WTC11 (cell line): Measurements from ENCODE around the gene SYNE3. TPM values are rescaled to one million over a fixed set of nuclear protein-coding genes. Genes with fewer than 3 reads are reported as not detected.

Experiments
- ATAC-seq: fragments of 200-7000 bp; cut with Tn5 transposase; 2 replicates; pipeline ENCODE4 v1.10.0; 2021; ENCODE audit warnings: mild to moderate bottlenecking, moderate library complexity
- CTCF ChIA-PET: fragments of 300-600 bp; sonication (Branson Sonifier 250); formaldehyde crosslinking; loops from one replicate; lab custom pipeline; 2021; ENCODE audit warnings: antibody characterized with exemption; lab: Charles Lee
- POLR2A ChIA-PET: fragments of 350-600 bp; sonication (Branson Sonifier 250); formaldehyde crosslinking; loops from one replicate; lab custom pipeline; 2021; ENCODE audit warnings: antibody characterized with exemption; lab: Charles Lee
- DNase-seq: peaks from one replicate; pipeline ENCODE4 v3.0.0; 2021; ENCODE audit warnings: low spot score
- H3K27ac Mint-ChIP-seq: 2 replicates; pipeline ENCODE4 v1.8.0; 2021; ENCODE audit warnings: mixed read lengths
- H3K27me3 Mint-ChIP-seq: 2 replicates; pipeline ENCODE4 v1.8.0; 2021; ENCODE audit warnings: low read depth, mild to moderate bottlenecking, moderate library complexity, mixed read lengths
- H3K36me3 Mint-ChIP-seq: 2 replicates; pipeline ENCODE4 v1.8.0; 2021; ENCODE audit warnings: mixed read lengths
- H3K4me1 Mint-ChIP-seq: 2 replicates; pipeline ENCODE4 v1.8.0; 2022; ENCODE audit warnings: mixed read lengths
- H3K4me3 Mint-ChIP-seq: 2 replicates; pipeline ENCODE4 v1.8.0; 2021; ENCODE audit warnings: mild to moderate bottlenecking, moderate library complexity, mixed read lengths
- H3K9me3 Mint-ChIP-seq: 2 replicates; pipeline ENCODE4 v1.8.0; 2021; ENCODE audit warnings: mixed read lengths
- AR ChIP-seq: fragments of 250-450 bp; sonication (Bioruptor Pico); IDR thresholded peaks from 2 replicates; pipeline ENCODE4 v1.9.0; 2021; ENCODE audit warnings: mild to moderate bottlenecking
- ATF3 ChIP-seq: sonication (generic); formaldehyde crosslinking; conservative IDR thresholded peaks from 2 replicates; pipeline ENCODE4 v1.8.1; 2022; ENCODE audit warnings: mild to moderate bottlenecking, missing genetic modification reagents
- CTCF ChIP-seq: fragments of 200-600 bp; IDR thresholded peaks from 2 replicates; pipeline ENCODE4 v1.8.0; 2022; ENCODE audit warnings: antibody characterized with exemption
- E2F4 ChIP-seq: sonication (generic); formaldehyde crosslinking; IDR thresholded peaks from 2 replicates; pipeline ENCODE4 v1.8.1; 2022; ENCODE audit warnings: low read depth, mild to moderate bottlenecking, moderate library complexity, missing genetic modification reagents, borderline replicate concordance
- ESRRA ChIP-seq: sonication (generic); formaldehyde crosslinking; IDR thresholded peaks from 2 replicates; pipeline ENCODE4 v1.8.1; 2022; ENCODE audit warnings: mild to moderate bottlenecking, missing genetic modification reagents, borderline replicate concordance
- GABPB1 ChIP-seq: sonication (generic); formaldehyde crosslinking; IDR thresholded peaks from 2 replicates; pipeline ENCODE4 v1.8.1; 2023; ENCODE audit warnings: mild to moderate bottlenecking, missing genetic modification reagents
- GTF2I ChIP-seq: fragments of 250-450 bp; sonication (Bioruptor Pico); conservative IDR thresholded peaks from 2 replicates; pipeline ENCODE4 v1.4.0; 2021; ENCODE audit warnings: mild to moderate bottlenecking
- KAT7 ChIP-seq: sonication (generic); formaldehyde crosslinking; IDR thresholded peaks from 2 replicates; pipeline ENCODE4 v1.8.1; 2023; ENCODE audit warnings: missing genetic modification reagents, mild to moderate bottlenecking, borderline replicate concordance
- NFYB ChIP-seq: sonication (generic); formaldehyde crosslinking; conservative IDR thresholded peaks from 2 replicates; pipeline ENCODE4 v1.8.0; 2022; ENCODE audit warnings: low read depth, missing genetic modification reagents
- RORB ChIP-seq: fragments of 250-450 bp; sonication (Bioruptor Pico); IDR thresholded peaks from 2 replicates; pipeline ENCODE4 v1.9.0; 2021; ENCODE audit warnings: mild to moderate bottlenecking
- TCF7 ChIP-seq: sonication (generic); formaldehyde crosslinking; IDR thresholded peaks from 2 replicates; pipeline ENCODE4 v1.8.0; 2022; ENCODE audit warnings: mild to moderate bottlenecking, low read depth, missing genetic modification reagents, moderate library complexity
- ZMAT4 ChIP-seq: fragments of 250-450 bp; sonication (Bioruptor Pico); IDR thresholded peaks from 2 replicates; pipeline ENCODE4 v1.9.0; 2021; ENCODE audit warnings: mild to moderate bottlenecking
- ZNF121 ChIP-seq: sonication (generic); formaldehyde crosslinking; IDR thresholded peaks from 2 replicates; pipeline ENCODE4 v1.8.0; 2023; ENCODE audit warnings: missing genetic modification reagents
- ZNF219 ChIP-seq: sonication (generic); formaldehyde crosslinking; IDR thresholded peaks from 2 replicates; pipeline ENCODE4 v1.8.0; 2023; ENCODE audit warnings: missing genetic modification reagents, mild to moderate bottlenecking, borderline replicate concordance
- ZNF263 ChIP-seq: sonication (generic); formaldehyde crosslinking; IDR thresholded peaks from 2 replicates; pipeline ENCODE4 v1.8.1; 2022; ENCODE audit warnings: low read depth, mild to moderate bottlenecking, moderate library complexity, missing genetic modification reagents
- ZNF281 ChIP-seq: sonication (generic); formaldehyde crosslinking; IDR thresholded peaks from 2 replicates; pipeline ENCODE4 v1.8.0; 2023; ENCODE audit warnings: mild to moderate bottlenecking, missing genetic modification reagents
- ZNF416 ChIP-seq: fragments of 250-450 bp; sonication (Bioruptor Pico); IDR thresholded peaks from 2 replicates; pipeline ENCODE4 v1.9.0; 2021; ENCODE audit warnings: mild to moderate bottlenecking, inconsistent platforms
- ZNF423 ChIP-seq: fragments of 250-450 bp; sonication (Bioruptor Pico); IDR thresholded peaks from 2 replicates; pipeline ENCODE4 v2.1.2; 2022; ENCODE audit warnings: mild to moderate bottlenecking, moderate library complexity
- total RNA-seq: library from RNA; stranded (reverse); gene quantifications from 3 replicates; pipeline ENCODE4 v1.2.3, GENCODE V29; 2021

Gene SYNE3
- total RNA-seq, 1 experiment from 2014 or later = 0.24 TPM

- Mint-ChIP-seq H3K36me3 (no peaks in the 10 kb centered on the region), H3K27me3 (no peaks in the 10 kb centered on the region), H3K27ac (no peak overlapping the region), H3K4me1 (no peaks in the 10 kb centered on the region), H3K9me3 (peaks cover 9% of the 10 kb centered on the region), H3K4me3 (no peak overlapping the region)
- CTCF ChIA-PET = interaction anchor here (1.2 kb wide), 1 partner anchor 43 kb away, joined by 4 read pairs; no protein-coding TSS in a partner anchor
- no peak for ATAC-seq
- POLR2A ChIA-PET = no interaction called here
- TF ChIP-seq RORB (CRISPR knock-in tag) (no peak), CTCF (no peak), GTF2I (CRISPR knock-in tag) (no peak), AR (no peak), ZNF416 (CRISPR knock-in tag) (no peak), ZMAT4 (CRISPR knock-in tag) (no peak), ESRRA (CRISPR knock-in tag) (no peak), ZNF281 (CRISPR knock-in tag) (no peak), ZNF423 (no peak), ZNF219 (CRISPR knock-in tag) (no peak), E2F4 (CRISPR knock-in tag) (no peak), GABPB1 (CRISPR knock-in tag) (no peak), KAT7 (CRISPR knock-in tag) (no peak)
- DNase-seq = no peak
Measured at GRCh38 chr14:95495538-95496025, 20.9 kb downstream of the SYNE3 start.

- no peak overlapping the region for H3K27ac Mint-ChIP-seq
- no peaks in the 10 kb centered on the region for H3K4me1 Mint-ChIP-seq
- ATAC-seq (no peak), DNase-seq (no peak)
- no peak for TF ChIP-seq NFYB (CRISPR knock-in tag)
- no peak for TF ChIP-seq ATF3 (CRISPR knock-in tag)
- TF ChIP-seq ZNF263 = no peak
- no peak for TF ChIP-seq ZNF121 (CRISPR knock-in tag)
- no peak for TF ChIP-seq ESRRA (CRISPR knock-in tag)
- no peak for TF ChIP-seq TCF7
- peaks cover 9% of the 10 kb centered on the region for H3K9me3 Mint-ChIP-seq
- no peaks in the 10 kb centered on the region for H3K27me3 Mint-ChIP-seq
- H3K36me3 Mint-ChIP-seq = no peaks in the 10 kb centered on the region
- POLR2A ChIA-PET = no interaction called here
- H3K4me3 Mint-ChIP-seq = no peak overlapping the region
- CTCF ChIA-PET = no interaction called here
Measured at GRCh38 chr14:95495076-95495475, 21.4 kb downstream of the SYNE3 start.
